NCI-H2107 treated with DMSO at 0.1 percent for 48 hours (cell line): ENCODE data around the gene KAT2B.

Source experiments
- DNase-seq: peaks from one replicate; lab custom pipeline; 2025; ENCODE audit not compliant: unreplicated experiment; lab: John Stamatoyannopoulos, UW

KAT2B gene

GRCh38 chr3:20141851-20142250, 101.6 kb downstream of the KAT2B start:
- peak; percentile 55 for DNase-seq

GRCh38 chr3:20142517-20142916, 102.3 kb downstream of the KAT2B start:
- no peak for DNase-seq

- no peak for DNase-seq
Observed at GRCh38 chr3:20143519-20143918, 103.3 kb downstream of the KAT2B start.

GRCh38 chr3:20145874-20146273, 105.6 kb downstream of the KAT2B start:
- DNase-seq, result no peak

- DNase-seq, result no peak
Observed at GRCh38 chr3:20146301-20146700, 106.1 kb downstream of the KAT2B start.

- no peak for DNase-seq
Observed at GRCh38 chr3:20147361-20147760, 107.1 kb downstream of the KAT2B start.

- DNase-seq, result no peak
Observed at GRCh38 chr3:20148466-20148865, 108.2 kb downstream of the KAT2B start.

- DNase-seq, result no peak
Observed at GRCh38 chr3:20154078-20154477, 113.8 kb downstream of the KAT2B start.

- DNase-seq, result no peak
Observed at GRCh38 chr3:20154928-20155327, 114.7 kb downstream of the KAT2B start.

GRCh38 chr3:20160230-20160629, 120.0 kb downstream of the KAT2B start:
- DNase-seq, result no peak

GRCh38 chr3:20161714-20162113, 121.5 kb downstream of the KAT2B start:
- DNase-seq, result no peak

GRCh38 chr3:20173844-20174410, 133.7 kb downstream of the KAT2B start:
- DNase-seq, result no peak

- no peak for DNase-seq
Observed at GRCh38 chr3:20181276-20181675, 141.0 kb downstream of the KAT2B start.

- DNase-seq, result no peak
Observed at GRCh38 chr3:20182206-20182605, 142.0 kb downstream of the KAT2B start.

- DNase-seq, result no peak
Observed at GRCh38 chr3:20185331-20185678, 145.1 kb downstream of the KAT2B start.

- DNase-seq, result peak; percentile 80
Observed at GRCh38 chr3:20185679-20186599, 145.7 kb downstream of the KAT2B start, which contains the start of gene SGO1. SGO1 (minus strand) TSS chr3:20186206; CDS start chr3:20184027, 2,179 bp downstream.

GRCh38 chr3:20186600-20187004, 146.4 kb downstream of the KAT2B start:
- DNase-seq, result no peak

- DNase-seq, result no peak
Observed at GRCh38 chr3:20190991-20191390, 150.7 kb downstream of the KAT2B start.

GRCh38 chr3:20194793-20195460, 154.7 kb downstream of the KAT2B start:
- DNase-seq, result no peak

GRCh38 chr3:20197775-20198174, 157.5 kb downstream of the KAT2B start:
- DNase-seq, result no peak

- no peak for DNase-seq
Observed at GRCh38 chr3:20201143-20201542, 160.9 kb downstream of the KAT2B start.
